Astrocyte (in vitro differentiated cells and primary cell): ENCODE data around the gene LINGO4.

Source experiments
- EZH2 ChIP-seq: IDR thresholded peaks from 2 replicates; pipeline ENCODE4 v1.6.1; 2012; ENCODE audit warnings: mild to moderate bottlenecking, low read length, inconsistent platforms; ENCODE audit not compliant: insufficient read depth
- TF ChIP-seq, protein P1 (sequence below): IDR thresholded peaks from 2 replicates; pipeline ENCODE4 v1.5.1; 2011; ENCODE audit warnings: low read depth, mild to moderate bottlenecking, inconsistent platforms, low read length, moderate library complexity; ENCODE audit not compliant: insufficient read depth

GRCh38 chr1:151779852-151780251 is 25.4 kb downstream of the LINGO4 start:
- TF ChIP-seq, protein P1, sequence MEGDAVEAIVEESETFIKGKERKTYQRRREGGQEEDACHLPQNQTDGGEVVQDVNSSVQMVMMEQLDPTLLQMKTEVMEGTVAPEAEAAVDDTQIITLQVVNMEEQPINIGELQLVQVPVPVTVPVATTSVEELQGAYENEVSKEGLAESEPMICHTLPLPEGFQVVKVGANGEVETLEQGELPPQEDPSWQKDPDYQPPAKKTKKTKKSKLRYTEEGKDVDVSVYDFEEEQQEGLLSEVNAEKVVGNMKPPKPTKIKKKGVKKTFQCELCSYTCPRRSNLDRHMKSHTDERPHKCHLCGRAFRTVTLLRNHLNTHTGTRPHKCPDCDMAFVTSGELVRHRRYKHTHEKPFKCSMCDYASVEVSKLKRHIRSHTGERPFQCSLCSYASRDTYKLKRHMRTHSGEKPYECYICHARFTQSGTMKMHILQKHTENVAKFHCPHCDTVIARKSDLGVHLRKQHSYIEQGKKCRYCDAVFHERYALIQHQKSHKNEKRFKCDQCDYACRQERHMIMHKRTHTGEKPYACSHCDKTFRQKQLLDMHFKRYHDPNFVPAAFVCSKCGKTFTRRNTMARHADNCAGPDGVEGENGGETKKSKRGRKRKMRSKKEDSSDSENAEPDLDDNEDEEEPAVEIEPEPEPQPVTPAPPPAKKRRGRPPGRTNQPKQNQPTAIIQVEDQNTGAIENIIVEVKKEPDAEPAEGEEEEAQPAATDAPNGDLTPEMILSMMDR, result no peak
- no peak for TF ChIP-seq EZH2
